Endometrium (tissue), 2 donors: ENCODE data around the gene SUSD4.

Source experiments
- FAIRE-seq: peaks from 2 replicates; lab custom pipeline; 2012; peaks lifted over from hg19 to GRCh38; lab: Jason Lieb, UNC
- donor health status: control.
- donor health status: control.

Gene SUSD4

GRCh38 chr1:223328566-223328965 lies 35.4 kb downstream of the SUSD4 start:
- no peak for FAIRE-seq

- FAIRE-seq, result no peak
Measured at GRCh38 chr1:223326776-223327175, 37.2 kb downstream of the SUSD4 start.

GRCh38 chr1:223323491-223324484 lies 40.2 kb downstream of the SUSD4 start:
- FAIRE-seq, result no peak

- no peak for FAIRE-seq
Measured at GRCh38 chr1:223322868-223323267, 41.1 kb downstream of the SUSD4 start.

- FAIRE-seq, result no peak
Measured at GRCh38 chr1:223320959-223321358, 43.0 kb downstream of the SUSD4 start.

- FAIRE-seq, result no peak
Measured at GRCh38 chr1:223319905-223320580, 43.9 kb downstream of the SUSD4 start.

- FAIRE-seq, result no peak
Measured at GRCh38 chr1:223319398-223319797, 44.6 kb downstream of the SUSD4 start.

- no peak for FAIRE-seq
Measured at GRCh38 chr1:223316082-223316481, 47.9 kb downstream of the SUSD4 start.

- no peak for FAIRE-seq
Measured at GRCh38 chr1:223315665-223316064, 48.3 kb downstream of the SUSD4 start.

GRCh38 chr1:223313415-223313754 lies 50.6 kb downstream of the SUSD4 start:
- no peak for FAIRE-seq

GRCh38 chr1:223312705-223313414 lies 51.1 kb downstream of the SUSD4 start:
- FAIRE-seq, result no peak

GRCh38 chr1:223312273-223312672 lies 51.7 kb downstream of the SUSD4 start:
- no peak for FAIRE-seq

GRCh38 chr1:223311826-223312225 lies 52.1 kb downstream of the SUSD4 start:
- no peak for FAIRE-seq

GRCh38 chr1:223308136-223308535 lies 55.8 kb downstream of the SUSD4 start:
- FAIRE-seq, result no peak

- no peak for FAIRE-seq
Measured at GRCh38 chr1:223307544-223307943, 56.4 kb downstream of the SUSD4 start.

GRCh38 chr1:223304931-223305330 lies 59.0 kb downstream of the SUSD4 start:
- FAIRE-seq, result no peak

- no peak for FAIRE-seq
Measured at GRCh38 chr1:223301371-223301770, 62.6 kb downstream of the SUSD4 start.

- no peak for FAIRE-seq
Measured at GRCh38 chr1:223299553-223299952, 64.4 kb downstream of the SUSD4 start.

GRCh38 chr1:223298701-223299100 lies 65.3 kb downstream of the SUSD4 start:
- no peak for FAIRE-seq

GRCh38 chr1:223297800-223298199 lies 66.2 kb downstream of the SUSD4 start:
- no peak for FAIRE-seq

- no peak for FAIRE-seq
Measured at GRCh38 chr1:223291796-223292195, 72.2 kb downstream of the SUSD4 start.

- FAIRE-seq, result no peak
Measured at GRCh38 chr1:223290397-223290796, 73.6 kb downstream of the SUSD4 start.

GRCh38 chr1:223289621-223290020 lies 74.4 kb downstream of the SUSD4 start:
- FAIRE-seq, result no peak
